Liver (tissue), 3 donors: ENCODE measurements around the gene RASGRP3.

Source experiments
- EGR1 ChIP-seq, 2 donors: IDR thresholded peaks; 2 replicates each; pipeline ENCODE4 v1.6.1; 2016 to 2018; ENCODE audit warnings: antibody characterized with exemption in 2 of 2, low read depth in 2 of 2
- FOXA1 ChIP-seq: IDR thresholded peaks from 2 replicates; pipeline ENCODE4 v1.6.1; 2016; ENCODE audit warnings: antibody characterized with exemption
- HNF4A ChIP-seq, 2 donors: conservative IDR thresholded peaks; 2 replicates each; pipeline ENCODE4 v1.6.1; 2016; ENCODE audit warnings: antibody characterized with exemption in 2 of 2, mild to moderate bottlenecking in 2 of 2
- NR2F2 ChIP-seq: IDR thresholded peaks from 2 replicates; pipeline ENCODE4 v1.6.1; 2016; ENCODE audit warnings: antibody characterized with exemption
- SP1 ChIP-seq: IDR thresholded peaks from 2 replicates; pipeline ENCODE4 v1.6.1; 2018; ENCODE audit warnings: antibody characterized with exemption, mild to moderate bottlenecking
- TAF1 ChIP-seq: conservative IDR thresholded peaks from 2 replicates; pipeline ENCODE4 v1.6.1; 2016; ENCODE audit warnings: antibody characterized with exemption, mild to moderate bottlenecking
- TF ChIP-seq, protein P1 (sequence below): fragments of 150-350 bp; IDR thresholded peaks from 2 replicates; pipeline ENCODE4 v1.5.1; 2017; ENCODE audit warnings: improper control_type of control experiment, low read depth, low read length; ENCODE audit not compliant: missing input control
- TF ChIP-seq, protein P2 (sequence below): IDR thresholded peaks from 2 replicates; pipeline ENCODE4 v1.6.1; 2016; ENCODE audit warnings: antibody characterized with exemption, mild to moderate bottlenecking
- TF ChIP-seq, protein P3 (sequence below): IDR thresholded peaks from 2 replicates; pipeline ENCODE4 v1.6.1; 2016; ENCODE audit warnings: antibody characterized with exemption
- TF ChIP-seq, protein P4 (sequence below): IDR thresholded peaks from 2 replicates; pipeline ENCODE4 v1.6.1; 2016; ENCODE audit warnings: antibody characterized with exemption
- donor health status: healthy.
- donor health status: healthy.

DNA sequence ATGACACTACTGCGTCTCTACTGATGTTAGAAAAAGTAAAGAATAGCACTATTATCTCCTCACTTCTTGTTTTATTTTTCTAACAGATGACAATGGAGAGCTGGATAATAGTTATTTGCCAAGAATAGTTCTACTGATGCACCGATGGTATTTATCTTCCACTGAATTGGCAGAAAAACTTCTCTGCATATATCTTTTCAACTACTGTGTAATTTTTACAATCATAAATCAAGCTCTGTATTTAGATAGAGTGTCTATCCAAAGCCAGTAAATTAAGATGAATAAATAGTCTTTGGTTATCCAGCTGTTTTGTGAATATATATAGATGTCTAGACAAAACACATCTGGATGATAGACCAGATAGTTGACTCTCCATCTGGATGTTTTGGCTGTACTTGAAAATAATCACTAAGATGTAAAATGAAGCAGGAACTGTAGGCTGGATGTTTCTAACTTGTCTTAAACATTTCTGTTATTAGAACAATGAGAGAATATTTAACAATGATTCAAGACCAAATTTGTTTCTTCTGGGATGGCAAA lies 40.1 kb downstream of the RASGRP3 start:
- TF ChIP-seq EGR1 (IDR thresholded peaks at IDR 0.05; ENCODE audit: low read depth in 2 of 2) (no peak), HNF4A (conservative IDR thresholded peaks at IDR 0.05) (no peak), TAF1 (no peak), SP1 (no peak), FOXA1 (no peak), NR2F2 (no peak)
- TF ChIP-seq, protein P1, sequence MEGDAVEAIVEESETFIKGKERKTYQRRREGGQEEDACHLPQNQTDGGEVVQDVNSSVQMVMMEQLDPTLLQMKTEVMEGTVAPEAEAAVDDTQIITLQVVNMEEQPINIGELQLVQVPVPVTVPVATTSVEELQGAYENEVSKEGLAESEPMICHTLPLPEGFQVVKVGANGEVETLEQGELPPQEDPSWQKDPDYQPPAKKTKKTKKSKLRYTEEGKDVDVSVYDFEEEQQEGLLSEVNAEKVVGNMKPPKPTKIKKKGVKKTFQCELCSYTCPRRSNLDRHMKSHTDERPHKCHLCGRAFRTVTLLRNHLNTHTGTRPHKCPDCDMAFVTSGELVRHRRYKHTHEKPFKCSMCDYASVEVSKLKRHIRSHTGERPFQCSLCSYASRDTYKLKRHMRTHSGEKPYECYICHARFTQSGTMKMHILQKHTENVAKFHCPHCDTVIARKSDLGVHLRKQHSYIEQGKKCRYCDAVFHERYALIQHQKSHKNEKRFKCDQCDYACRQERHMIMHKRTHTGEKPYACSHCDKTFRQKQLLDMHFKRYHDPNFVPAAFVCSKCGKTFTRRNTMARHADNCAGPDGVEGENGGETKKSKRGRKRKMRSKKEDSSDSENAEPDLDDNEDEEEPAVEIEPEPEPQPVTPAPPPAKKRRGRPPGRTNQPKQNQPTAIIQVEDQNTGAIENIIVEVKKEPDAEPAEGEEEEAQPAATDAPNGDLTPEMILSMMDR = no peak
- TF ChIP-seq, protein P2, sequence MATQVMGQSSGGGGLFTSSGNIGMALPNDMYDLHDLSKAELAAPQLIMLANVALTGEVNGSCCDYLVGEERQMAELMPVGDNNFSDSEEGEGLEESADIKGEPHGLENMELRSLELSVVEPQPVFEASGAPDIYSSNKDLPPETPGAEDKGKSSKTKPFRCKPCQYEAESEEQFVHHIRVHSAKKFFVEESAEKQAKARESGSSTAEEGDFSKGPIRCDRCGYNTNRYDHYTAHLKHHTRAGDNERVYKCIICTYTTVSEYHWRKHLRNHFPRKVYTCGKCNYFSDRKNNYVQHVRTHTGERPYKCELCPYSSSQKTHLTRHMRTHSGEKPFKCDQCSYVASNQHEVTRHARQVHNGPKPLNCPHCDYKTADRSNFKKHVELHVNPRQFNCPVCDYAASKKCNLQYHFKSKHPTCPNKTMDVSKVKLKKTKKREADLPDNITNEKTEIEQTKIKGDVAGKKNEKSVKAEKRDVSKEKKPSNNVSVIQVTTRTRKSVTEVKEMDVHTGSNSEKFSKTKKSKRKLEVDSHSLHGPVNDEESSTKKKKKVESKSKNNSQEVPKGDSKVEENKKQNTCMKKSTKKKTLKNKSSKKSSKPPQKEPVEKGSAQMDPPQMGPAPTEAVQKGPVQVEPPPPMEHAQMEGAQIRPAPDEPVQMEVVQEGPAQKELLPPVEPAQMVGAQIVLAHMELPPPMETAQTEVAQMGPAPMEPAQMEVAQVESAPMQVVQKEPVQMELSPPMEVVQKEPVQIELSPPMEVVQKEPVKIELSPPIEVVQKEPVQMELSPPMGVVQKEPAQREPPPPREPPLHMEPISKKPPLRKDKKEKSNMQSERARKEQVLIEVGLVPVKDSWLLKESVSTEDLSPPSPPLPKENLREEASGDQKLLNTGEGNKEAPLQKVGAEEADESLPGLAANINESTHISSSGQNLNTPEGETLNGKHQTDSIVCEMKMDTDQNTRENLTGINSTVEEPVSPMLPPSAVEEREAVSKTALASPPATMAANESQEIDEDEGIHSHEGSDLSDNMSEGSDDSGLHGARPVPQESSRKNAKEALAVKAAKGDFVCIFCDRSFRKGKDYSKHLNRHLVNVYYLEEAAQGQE = no peak
- TF ChIP-seq, protein P3, sequence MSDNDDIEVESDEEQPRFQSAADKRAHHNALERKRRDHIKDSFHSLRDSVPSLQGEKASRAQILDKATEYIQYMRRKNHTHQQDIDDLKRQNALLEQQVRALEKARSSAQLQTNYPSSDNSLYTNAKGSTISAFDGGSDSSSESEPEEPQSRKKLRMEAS = no peak
- TF ChIP-seq, protein P4, sequence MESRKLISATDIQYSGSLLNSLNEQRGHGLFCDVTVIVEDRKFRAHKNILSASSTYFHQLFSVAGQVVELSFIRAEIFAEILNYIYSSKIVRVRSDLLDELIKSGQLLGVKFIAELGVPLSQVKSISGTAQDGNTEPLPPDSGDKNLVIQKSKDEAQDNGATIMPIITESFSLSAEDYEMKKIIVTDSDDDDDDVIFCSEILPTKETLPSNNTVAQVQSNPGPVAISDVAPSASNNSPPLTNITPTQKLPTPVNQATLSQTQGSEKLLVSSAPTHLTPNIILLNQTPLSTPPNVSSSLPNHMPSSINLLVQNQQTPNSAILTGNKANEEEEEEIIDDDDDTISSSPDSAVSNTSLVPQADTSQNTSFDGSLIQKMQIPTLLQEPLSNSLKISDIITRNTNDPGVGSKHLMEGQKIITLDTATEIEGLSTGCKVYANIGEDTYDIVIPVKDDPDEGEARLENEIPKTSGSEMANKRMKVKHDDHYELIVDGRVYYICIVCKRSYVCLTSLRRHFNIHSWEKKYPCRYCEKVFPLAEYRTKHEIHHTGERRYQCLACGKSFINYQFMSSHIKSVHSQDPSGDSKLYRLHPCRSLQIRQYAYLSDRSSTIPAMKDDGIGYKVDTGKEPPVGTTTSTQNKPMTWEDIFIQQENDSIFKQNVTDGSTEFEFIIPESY = no peak
